Neutrophil (primary cell): Measurements from ENCODE around the gene CBLC.

Source experiments
- H3K27ac ChIP-seq: fragments of 200-600 bp; sonication (generic); 2 replicates; pipeline ENCODE4 v1.5.1; 2016; ENCODE audit warnings: mild to moderate bottlenecking, moderate library complexity
- H3K27me3 ChIP-seq: fragments of 200-600 bp; sonication (generic); 2 replicates; pipeline ENCODE4 v1.6.0; 2016; ENCODE audit warnings: mild to moderate bottlenecking
- H3K36me3 ChIP-seq: fragments of 200-600 bp; sonication (generic); 2 replicates; pipeline ENCODE4 v1.5.1; 2017
- H3K4me1 ChIP-seq, 2 experiments: fragments of 200-600 bp in 1 of 2; sonication (generic) in 1 of 2; 1 replicate in 1 of 2; 2 replicates in 1 of 2; pipeline versions ENCODE4 v1.5.1 to v1.6.1; 2013 to 2016; ENCODE audit warnings: low read depth in 1 of 2, low read length in 1 of 2, mild to moderate bottlenecking in 1 of 2, moderate library complexity in 1 of 2; ENCODE audit not compliant: control insufficient read depth in 1 of 2, insufficient read depth in 1 of 2
- H3K4me3 ChIP-seq, 2 experiments: fragments of 200-600 bp in 1 of 2; sonication (generic) in 1 of 2; 1 replicate in 1 of 2; 2 replicates in 1 of 2; pipeline ENCODE4 v1.5.1; 2013 to 2016; ENCODE audit warnings: low read depth in 1 of 2, low read length in 1 of 2, mild to moderate bottlenecking in 1 of 2, moderate library complexity in 1 of 2
- H3K9me3 ChIP-seq: fragments of 200-600 bp; sonication (generic); 2 replicates; pipeline ENCODE4 v1.5.1; 2016
- CTCF ChIP-seq: fragments of 200-600 bp; sonication (generic); IDR thresholded peaks from 2 replicates; pipeline ENCODE4 v1.5.1; 2016; ENCODE audit warnings: antibody characterized with exemption

Gene CBLC

DNA sequence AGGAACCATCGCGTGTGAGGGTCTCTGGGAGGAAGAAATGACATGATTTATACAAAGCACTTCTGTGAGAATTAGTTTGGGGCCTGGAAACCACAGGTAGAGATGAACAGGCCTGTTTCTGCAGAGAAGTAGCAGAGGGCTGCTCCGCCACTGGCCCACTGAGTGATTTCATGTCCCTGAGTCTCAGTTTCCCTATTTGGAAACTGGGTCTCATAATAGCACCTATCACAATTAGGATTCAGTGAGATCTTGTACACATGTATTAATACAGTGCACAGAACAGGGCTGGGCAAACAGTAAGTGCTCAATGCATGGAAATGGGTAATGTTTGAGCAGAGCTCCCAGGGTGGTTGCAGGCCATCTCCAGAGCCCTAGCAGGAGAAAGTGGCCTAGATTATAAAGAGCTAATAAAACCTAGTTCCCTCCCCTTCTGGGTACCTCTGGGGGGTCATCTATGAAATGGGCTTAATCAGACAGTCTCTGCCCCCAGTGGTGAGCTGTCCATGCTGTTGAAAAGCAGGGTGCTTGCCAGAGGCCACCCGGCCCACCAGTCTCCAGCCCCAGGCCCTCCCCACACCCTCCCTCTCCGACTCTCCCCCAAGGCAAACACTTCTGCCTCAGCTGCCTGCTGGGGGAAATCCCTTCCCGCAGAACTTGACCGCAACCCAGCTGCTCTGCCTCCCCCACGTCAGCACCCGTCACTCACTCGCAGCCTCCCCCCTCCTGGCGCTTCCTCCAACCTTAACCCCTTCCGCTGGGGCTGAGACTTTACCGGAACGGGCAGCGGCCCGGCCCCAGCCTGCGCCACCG lies 24.7 kb upstream of the CBLC start:
- peaks cover 66 to 72% of the 10 kb centered on the region in 2 experiments for H3K4me1 ChIP-seq
- H3K27ac ChIP-seq: peak overlapping the region; percentile 100
- peaks cover 66% of the 10 kb centered on the region for H3K36me3 ChIP-seq
- H3K4me3 ChIP-seq: peak overlapping the region; percentile 85 to 97
- H3K27me3 ChIP-seq: no peaks in the 10 kb centered on the region
- TF ChIP-seq CTCF: peak; percentile 34
- H3K9me3 ChIP-seq: no peaks in the 10 kb centered on the region

GRCh38 chr19:44753626-44753931 lies 24.1 kb upstream of the CBLC start:
- H3K27me3 ChIP-seq: no peaks in the 10 kb centered on the region
- no peaks in the 10 kb centered on the region for H3K9me3 ChIP-seq
- H3K36me3 ChIP-seq: peaks cover 72% of the 10 kb centered on the region
- TF ChIP-seq CTCF: no peak
- peaks cover 65 to 76% of the 10 kb centered on the region in 2 experiments for H3K4me1 ChIP-seq
- H3K27ac ChIP-seq: peak overlapping the region; percentile 100
- H3K4me3 ChIP-seq: peak overlapping the region; percentile 85 to 97

GRCh38 chr19:44753932-44754749 lies 23.5 kb upstream of the CBLC start:
- peaks cover 78% of the 10 kb centered on the region for H3K36me3 ChIP-seq
- peaks cover 67 to 76% of the 10 kb centered on the region in 2 experiments for H3K4me1 ChIP-seq
- peak overlapping the region; percentile 100 for H3K27ac ChIP-seq
- H3K27me3 ChIP-seq: no peaks in the 10 kb centered on the region
- peak overlapping the region; percentile 85 to 97 for H3K4me3 ChIP-seq
- peak; percentile 36 for TF ChIP-seq CTCF
- H3K9me3 ChIP-seq: no peaks in the 10 kb centered on the region

GRCh38 chr19:44754750-44755080 lies 23.0 kb upstream of the CBLC start:
- H3K4me3 ChIP-seq: peak overlapping the region; percentile 85 to 97
- TF ChIP-seq CTCF: no peak
- H3K27ac ChIP-seq: peak overlapping the region; percentile 100
- peaks cover 83% of the 10 kb centered on the region for H3K36me3 ChIP-seq
- peaks cover 67 to 73% of the 10 kb centered on the region in 2 experiments for H3K4me1 ChIP-seq
- H3K9me3 ChIP-seq: no peaks in the 10 kb centered on the region
- no peaks in the 10 kb centered on the region for H3K27me3 ChIP-seq

DNA sequence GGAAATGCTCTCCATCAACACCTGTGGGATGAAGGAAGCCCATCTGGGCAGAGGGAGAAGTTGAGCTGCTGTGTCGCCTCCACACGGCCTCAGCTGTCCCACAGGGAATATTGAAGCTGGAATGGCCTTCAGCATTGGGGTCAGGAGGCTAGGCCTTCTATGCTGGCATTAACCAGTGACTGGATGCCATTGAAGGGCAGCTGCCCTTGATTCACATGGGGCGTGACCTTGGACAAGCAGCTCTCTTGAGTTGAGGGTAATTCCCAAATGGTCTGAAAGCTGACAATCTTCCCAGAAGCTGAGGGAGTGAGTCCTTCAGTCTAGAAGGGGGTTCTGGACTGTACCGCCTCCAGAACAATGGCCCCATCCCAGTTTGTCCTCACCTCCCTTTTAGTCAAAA lies 22.5 kb upstream of the CBLC start:
- Histone ChIP-seq H3K36me3 (peaks cover 84% of the 10 kb centered on the region), H3K4me1 (peaks cover 63 to 71% of the 10 kb centered on the region in 2 experiments)
- no peak for TF ChIP-seq CTCF

More for the DNA sequence above, 22.5 kb upstream of the CBLC start:
- Histone ChIP-seq H3K9me3 (no peaks in the 10 kb centered on the region), H3K27me3 (no peaks in the 10 kb centered on the region), H3K4me3 (peak overlapping the region; percentile 85 to 97), H3K27ac (peak overlapping the region; percentile 100)
